ENCODE data around the gene POLR2A.
A peak's percentile ranks its signal among the peaks of the same experiment; 100 is the strongest.

The POLR2A gene

DNA sequence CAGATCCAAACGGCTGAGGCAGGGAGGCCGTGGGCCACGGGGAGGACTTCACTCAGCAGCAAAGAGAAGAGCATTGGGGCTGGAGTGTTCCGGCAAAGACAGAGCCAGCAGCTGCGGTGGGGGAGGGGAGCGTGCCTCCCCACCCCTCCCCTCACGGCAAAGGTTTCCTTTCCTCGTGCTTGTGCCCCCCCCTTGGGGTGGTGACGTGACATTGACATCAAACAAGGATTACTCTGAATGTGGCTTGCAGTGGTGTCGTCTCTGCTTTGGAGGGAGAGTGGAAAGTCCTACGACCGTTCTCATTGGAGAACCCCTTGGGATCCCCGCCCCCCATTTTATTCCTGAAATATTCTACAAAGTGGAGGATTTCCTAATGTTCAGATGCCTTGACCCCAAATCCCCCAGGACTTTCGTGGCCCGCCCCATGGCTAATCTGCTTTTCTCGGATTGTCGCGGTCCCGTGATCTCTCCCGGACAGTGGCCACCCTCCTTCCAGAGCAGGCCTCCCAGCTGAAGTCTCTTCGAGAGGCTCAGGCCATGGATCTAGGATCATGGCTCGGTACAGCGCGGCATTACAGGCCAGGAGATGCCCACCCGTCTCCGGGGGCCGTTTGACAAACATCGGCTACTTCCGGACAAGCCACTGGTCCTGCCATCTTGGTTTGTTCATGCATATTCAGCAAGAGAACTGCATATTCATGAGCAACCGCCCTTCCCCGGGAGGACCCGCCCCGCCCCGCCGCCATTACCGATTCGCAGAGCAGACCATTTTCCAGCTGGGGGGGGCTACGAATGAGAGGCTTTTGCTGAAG, 705 bp upstream of the POLR2A start:
- peak overlapping the region; percentile 72 for H3K4me3 ChIP-seq (ENCODE audit: severe bottlenecking)
- TF ChIP-seq CTCF (IDR thresholded peaks at IDR 0.05; ENCODE audit: poor library complexity, severe bottlenecking) = no peak
- peak; percentile 89 for DNase-seq (ENCODE audit: low spot score)
- 0 out of 2 replicates have a peak, but pooled peaks cover 3% of the 10 kb centered on the region for H3K36me3 ChIP-seq (ENCODE audit: low read depth)
- peaks cover 14% of the 10 kb centered on the region for H3K4me1 ChIP-seq (ENCODE audit: insufficient read depth, poor library complexity, severe bottlenecking)
- H3K27me3 ChIP-seq (ENCODE audit: insufficient read depth, poor library complexity, severe bottlenecking) = no peaks in the 10 kb centered on the region
- ATAC-seq (ENCODE audit: low read depth) = peak; percentile 57
- H3K9me3 ChIP-seq (ENCODE audit: severe bottlenecking) = no peaks in the 10 kb centered on the region
- H3K27ac ChIP-seq (ENCODE audit: poor library complexity, severe bottlenecking) = peak overlapping the region; percentile 84

DNA sequence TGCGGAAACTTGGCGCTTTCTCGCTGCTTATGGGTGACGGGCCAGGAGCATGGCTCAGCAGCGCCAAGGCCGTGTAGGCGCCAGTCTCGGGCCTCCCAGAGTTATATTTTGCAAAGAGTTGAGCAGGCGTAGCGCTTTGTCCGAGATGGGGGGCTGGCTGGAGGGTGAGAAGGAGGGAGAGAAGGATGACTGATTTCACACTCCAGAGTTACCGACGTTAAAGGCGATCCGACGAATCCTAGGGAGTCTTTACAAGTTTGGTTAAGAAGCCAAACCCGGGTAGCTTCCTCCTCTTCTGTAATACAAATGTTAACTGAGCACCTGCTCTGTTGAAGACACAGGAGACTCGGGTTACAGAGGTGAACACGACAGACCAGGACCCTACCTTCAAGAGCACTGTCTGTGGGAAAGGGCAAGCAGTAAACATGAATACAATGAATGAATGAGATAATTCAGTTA, 782 bp downstream of the POLR2A start:
- no peak for DNase-seq (ENCODE audit: low spot score)
- no peaks in the 10 kb centered on the region for H3K27me3 ChIP-seq (ENCODE audit: insufficient read depth, poor library complexity, severe bottlenecking)
- peak overlapping the region; percentile 84 for H3K27ac ChIP-seq (ENCODE audit: poor library complexity, severe bottlenecking)
- H3K4me1 ChIP-seq (ENCODE audit: insufficient read depth, poor library complexity, severe bottlenecking) = peaks cover 14% of the 10 kb centered on the region
- ATAC-seq (ENCODE audit: low read depth) = peak; percentile 1; the same call in 2 of the 3 replicates
- TF ChIP-seq CTCF (IDR thresholded peaks at IDR 0.05; ENCODE audit: poor library complexity, severe bottlenecking) = peak; percentile 19
- peak overlapping the region; percentile 72 for H3K4me3 ChIP-seq (ENCODE audit: severe bottlenecking)
- H3K36me3 ChIP-seq (ENCODE audit: low read depth) = 0 out of 2 replicates have a peak, but pooled peaks cover 4% of the 10 kb centered on the region
- H3K9me3 ChIP-seq (ENCODE audit: severe bottlenecking) = no peaks in the 10 kb centered on the region

- no peak for TF ChIP-seq CTCF (IDR thresholded peaks at IDR 0.05; ENCODE audit: poor library complexity, severe bottlenecking)
- Histone ChIP-seq H3K27me3 (ENCODE audit: insufficient read depth, poor library complexity, severe bottlenecking) (no peaks in the 10 kb centered on the region), H3K4me1 (ENCODE audit: insufficient read depth, poor library complexity, severe bottlenecking) (peaks cover 14% of the 10 kb centered on the region), H3K27ac (ENCODE audit: poor library complexity, severe bottlenecking) (peak overlapping the region; percentile 84), H3K9me3 (ENCODE audit: severe bottlenecking) (no peaks in the 10 kb centered on the region), H3K36me3 (ENCODE audit: low read depth) (peaks cover 16% of the 10 kb centered on the region), H3K4me3 (ENCODE audit: severe bottlenecking) (peak overlapping the region; percentile 72)
- DNase-seq (ENCODE audit: low spot score) = no peak
- ATAC-seq (ENCODE audit: low read depth) = no peak
Measured at GRCh38 chr17:7486181-7486580, 2.0 kb downstream of the POLR2A start.

DNA sequence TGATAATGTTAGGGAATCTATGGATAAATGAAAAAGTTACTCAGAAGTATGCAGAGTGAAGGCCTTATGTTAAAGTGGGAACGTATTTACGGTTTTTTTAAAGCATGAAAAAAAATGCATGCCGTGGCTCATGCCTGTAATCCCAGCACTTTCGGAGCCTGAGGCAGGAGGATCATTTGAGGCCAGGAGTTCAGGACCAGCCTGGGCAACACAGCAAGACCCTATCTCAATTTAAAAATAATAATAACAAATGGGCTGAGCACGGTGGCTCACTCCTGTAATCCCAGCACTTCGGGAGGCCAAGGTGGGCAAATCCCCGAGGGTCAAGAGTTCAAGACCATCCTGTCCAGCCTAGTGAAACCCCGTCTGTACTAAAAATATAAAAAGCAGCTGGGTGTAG, 6.0 kb downstream of the POLR2A start:
- H3K4me1 ChIP-seq (ENCODE audit: insufficient read depth, poor library complexity, severe bottlenecking) = peaks cover 14% of the 10 kb centered on the region
- H3K36me3 ChIP-seq (ENCODE audit: low read depth) = peaks cover 25% of the 10 kb centered on the region

More for the DNA sequence above, 6.0 kb downstream of the POLR2A start:
- ATAC-seq (ENCODE audit: low read depth) (no peak), DNase-seq (ENCODE audit: low spot score) (no peak)
- Histone ChIP-seq H3K4me3 (ENCODE audit: severe bottlenecking) (no peak overlapping the region), H3K9me3 (ENCODE audit: severe bottlenecking) (no peaks in the 10 kb centered on the region), H3K27ac (ENCODE audit: poor library complexity, severe bottlenecking) (no peak overlapping the region), H3K27me3 (ENCODE audit: insufficient read depth, poor library complexity, severe bottlenecking) (no peaks in the 10 kb centered on the region)
- no peak for TF ChIP-seq CTCF (IDR thresholded peaks at IDR 0.05; ENCODE audit: poor library complexity, severe bottlenecking)
